ENCODE results near the gene CHGA.

The CHGA gene

DNA sequence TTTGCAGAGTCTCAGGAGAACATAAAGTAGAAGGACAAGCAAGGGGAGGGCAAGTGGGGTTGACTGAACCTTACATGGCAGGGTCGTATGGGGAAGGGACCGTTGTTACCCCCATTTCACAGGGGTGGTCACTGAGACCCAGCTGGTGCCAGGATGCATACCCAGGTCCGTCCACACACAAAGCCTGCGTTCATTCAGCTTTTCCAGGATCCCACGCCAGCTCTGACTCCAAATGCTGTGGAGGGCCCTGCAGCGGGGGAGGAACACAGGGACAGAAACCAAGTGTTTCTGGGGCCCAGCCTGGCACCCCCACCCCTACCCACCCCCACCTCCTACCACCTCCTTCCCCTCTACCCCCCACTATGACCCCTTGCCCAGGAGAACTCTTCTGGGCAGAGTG, 16.5 kb upstream of the CHGA start:
- DNase-seq: no peak

DNA sequence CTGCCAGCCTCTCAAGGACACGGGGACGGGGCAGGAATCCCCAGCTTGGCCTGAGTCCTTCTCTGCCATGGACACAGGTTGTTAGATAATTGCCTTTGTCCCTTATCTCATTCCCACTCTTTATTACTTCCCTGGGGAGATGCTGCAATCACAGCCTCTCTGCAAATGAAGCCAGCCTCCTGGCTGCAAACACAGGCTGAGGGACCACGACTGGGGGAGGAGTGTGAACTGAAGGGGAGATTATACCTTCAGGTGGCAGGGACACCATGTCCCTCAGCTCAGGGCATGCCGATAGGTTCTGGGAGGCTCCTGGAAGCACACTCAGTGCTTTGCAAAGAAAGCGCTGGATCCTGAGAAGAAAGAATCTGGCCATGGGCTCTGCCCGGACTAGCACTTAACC, 16.1 kb upstream of the CHGA start:
- no peak for DNase-seq

DNA sequence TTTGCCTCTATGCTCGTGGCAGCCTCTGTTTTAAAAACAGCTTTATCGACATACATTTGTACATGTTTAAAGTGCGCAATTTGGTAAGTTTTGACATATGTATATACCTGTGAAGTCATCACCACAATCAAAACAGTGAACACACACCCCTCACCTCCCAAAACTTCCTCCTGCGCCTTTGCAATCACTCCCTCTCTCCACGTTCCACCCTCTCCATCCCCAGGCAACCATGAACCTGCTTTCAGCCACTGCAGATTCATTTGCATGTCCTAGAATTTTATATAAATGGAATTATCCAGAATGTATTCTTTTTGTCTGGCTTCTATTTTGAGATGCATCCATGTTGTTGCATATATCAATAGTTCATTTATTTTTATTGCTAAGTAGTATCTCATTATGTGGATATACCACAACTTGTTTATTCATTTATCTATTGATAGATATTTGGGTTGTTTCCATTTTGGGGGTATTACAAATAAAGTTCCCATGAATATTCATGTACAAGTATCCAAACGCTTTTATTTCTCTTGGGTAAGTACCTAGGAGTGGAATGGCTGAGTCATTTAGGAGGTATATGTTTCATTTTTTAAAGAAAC, 15.5 kb upstream of the CHGA start:
- DNase-seq: no peak

DNA sequence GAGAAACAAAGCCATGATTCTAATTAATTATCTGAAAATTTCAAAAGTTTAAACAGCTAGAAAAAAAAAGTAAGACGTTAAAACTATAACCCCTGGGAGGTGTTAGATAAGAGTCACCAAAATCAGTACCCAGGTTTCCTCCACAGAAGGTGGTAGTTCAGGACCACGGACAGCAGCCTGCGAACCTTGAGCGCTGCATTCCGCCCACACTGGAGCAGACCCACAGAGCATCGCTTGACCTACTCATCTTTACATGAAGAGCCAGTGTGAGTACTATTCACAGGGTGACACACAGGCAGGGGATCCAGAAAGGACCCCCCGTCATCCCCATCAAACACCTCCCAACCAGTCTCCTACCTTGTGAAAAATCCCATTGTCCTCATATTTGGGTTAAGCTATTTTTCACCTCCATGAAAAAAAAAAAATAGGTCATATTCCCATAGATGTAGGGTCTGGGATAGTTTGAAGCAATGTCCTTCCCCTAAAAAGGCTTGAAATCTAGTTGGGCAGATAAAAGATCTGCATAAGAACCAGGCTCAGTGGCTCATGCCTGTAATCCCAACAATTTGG, 8.8 kb upstream of the CHGA start:
- DNase-seq: no peak

DNA sequence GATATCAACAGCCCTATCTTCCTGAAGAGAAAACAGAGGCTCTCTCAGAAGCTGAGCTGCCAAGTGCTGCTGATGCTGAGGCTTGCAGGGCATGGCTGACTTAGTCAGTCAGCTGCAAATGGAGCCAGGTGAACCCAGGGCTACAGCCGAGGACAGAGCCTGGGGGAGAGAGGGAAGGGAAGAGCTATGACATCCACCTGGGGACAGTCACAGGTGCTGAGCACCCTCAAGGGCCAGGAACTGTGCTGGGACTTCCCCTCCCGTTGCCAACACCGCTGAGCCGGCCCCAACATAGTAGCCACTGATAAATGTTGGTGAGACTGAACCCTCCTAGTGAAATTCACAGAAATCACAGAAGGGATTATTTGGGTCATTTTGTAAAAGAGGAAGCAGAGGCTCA, 6.7 kb upstream of the CHGA start:
- no peak for DNase-seq

DNA sequence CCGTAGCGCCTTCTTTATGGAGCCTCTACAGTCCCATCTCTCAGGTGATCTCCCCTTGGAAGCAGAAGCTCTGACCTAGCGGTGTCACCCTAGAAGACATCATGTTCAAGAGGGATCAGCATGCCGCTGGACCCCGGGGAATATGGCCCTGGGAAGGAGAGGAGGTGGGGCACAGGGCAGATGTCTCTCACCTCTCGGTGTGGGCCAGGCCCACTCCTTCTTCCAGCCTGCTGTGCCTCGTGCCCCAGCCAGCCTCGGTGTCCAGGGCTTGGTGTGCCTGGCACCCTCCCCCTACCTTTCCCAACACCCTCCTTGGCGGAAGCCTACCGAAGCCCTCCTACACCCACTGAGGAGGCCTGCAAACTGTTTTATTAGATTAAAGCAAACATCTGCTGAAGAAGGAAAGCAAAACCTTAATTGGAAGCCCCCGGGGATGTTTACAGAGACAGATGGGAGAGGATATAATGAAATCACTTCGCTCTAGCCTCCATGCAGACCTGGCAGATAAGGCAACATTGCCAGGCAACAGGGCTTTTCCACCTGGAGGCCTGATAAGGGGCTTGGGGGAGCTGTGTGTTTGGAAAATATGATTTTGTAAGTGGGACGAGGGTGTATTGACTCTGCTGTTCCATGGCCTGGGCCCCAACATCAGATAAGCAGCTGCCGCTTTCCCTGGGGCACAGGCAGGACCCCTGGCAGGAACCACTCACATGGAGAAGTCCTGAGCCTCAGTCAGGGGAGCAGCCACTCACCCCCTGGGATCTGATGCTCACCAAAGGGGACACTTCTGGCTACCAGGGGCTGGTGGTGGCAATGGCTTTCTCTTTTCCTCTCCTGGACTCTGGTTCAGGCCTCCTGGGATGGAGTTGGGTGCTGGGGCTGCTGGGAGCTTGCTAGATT, 5.7 kb upstream of the CHGA start:
- no peak for DNase-seq

DNA sequence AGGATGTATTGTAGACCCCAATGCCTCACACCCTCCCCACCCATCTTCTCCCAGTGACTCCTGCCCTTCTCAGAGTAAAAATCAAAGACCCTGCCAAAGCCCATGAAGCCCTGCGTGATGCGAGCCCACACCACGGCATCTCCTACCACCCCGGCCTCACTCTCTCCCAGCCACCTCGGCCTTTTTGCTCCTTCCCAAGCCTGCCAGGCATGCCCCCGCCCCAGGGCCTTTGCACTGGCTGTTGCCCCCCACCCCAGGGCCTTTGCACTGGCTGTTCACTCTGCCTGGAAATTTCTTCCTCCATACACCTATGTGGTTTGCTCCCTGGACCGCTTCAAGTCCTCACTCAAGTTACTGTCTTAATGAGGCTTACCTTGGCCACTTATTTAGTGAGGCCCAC, 5.0 kb upstream of the CHGA start:
- DNase-seq: no peak

DNA sequence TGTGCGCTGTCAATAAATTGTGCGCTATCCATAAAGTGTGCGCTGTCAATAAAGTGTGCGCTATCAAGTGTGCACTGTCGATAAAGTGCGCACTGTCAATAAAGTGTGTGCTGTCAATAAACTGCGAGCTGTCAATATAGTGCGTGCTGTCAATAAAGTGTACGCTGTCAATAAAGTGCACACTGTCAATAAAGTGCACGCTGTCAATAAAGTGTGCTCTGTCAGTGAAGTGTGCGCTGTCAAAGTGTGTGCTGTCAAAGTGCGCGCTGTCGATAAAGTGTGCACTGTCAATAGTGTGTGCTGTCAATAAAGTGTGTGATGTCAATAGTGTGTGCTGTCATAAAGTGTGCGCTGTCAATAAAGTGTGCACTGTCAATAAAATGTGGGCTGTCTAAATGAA, 2.9 kb upstream of the CHGA start:
- no peak for DNase-seq

DNA sequence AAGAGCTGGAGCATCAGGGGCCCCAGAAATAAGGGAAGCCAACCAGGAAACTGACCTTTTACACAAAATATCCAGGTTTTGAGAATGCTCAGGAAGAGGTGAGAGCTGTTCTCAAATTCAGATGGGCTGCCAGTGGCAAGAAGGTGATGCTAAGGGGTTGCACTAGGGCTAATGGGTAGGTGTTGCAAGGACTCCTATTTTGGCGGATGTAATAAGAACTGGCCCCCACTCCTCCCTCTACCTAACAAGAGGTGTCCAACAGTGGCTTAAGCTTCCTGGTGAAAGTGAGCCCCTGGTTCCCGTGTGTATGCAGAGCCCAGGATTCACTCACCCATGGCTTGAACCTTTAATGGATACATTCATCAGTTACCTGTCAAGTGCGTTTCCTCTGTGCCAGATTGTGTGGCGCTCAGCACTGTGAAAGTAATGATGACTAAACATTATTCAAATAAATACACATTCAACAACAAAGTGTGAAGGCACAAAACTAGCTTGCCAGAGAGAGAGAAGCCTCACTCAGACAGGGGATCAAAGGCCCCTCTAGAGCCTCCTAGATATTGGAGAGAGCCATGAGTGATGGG, 705 bp upstream of the CHGA start:
- DNase-seq: no peak

DNA sequence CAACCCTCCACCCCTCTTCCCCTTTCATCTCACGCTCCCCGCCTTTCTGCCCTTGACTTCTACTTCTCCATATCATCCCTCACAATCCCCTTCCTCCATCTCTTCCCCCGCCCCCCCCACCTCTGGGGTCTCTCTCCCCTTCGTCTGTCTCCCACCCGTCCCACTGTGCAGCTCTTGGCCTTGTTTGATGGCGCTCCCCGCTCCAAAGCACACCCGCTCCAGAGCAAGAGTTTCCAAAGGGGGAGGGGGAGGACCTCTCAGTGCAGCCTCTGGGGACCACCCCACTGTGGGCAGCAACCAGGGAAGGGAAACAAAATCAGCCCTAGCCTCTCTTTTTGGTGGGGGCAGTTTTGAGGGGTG, 774 bp downstream of the CHGA start:
- DNase-seq: no peak

DNA sequence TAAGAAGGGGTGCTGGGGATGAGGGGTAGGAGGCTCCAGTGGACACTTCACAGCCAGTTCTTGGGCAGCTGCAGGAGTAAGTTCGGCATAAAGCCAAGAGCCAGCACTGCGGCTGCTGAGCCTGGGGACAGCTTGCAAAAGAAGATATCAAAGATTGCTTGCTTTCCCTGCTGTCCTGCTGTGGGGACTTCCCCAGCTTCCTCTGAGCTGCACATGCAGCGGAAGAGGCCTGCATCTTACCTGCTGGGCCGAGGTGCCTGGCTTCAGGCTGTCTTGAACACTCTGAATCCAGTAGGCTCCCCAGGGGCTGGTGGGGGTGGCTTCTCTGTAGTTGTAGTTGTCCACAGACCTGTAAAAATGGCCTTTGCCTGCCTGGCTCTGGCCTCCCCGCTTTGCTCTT, 1.3 kb downstream of the CHGA start:
- DNase-seq: no peak

DNA sequence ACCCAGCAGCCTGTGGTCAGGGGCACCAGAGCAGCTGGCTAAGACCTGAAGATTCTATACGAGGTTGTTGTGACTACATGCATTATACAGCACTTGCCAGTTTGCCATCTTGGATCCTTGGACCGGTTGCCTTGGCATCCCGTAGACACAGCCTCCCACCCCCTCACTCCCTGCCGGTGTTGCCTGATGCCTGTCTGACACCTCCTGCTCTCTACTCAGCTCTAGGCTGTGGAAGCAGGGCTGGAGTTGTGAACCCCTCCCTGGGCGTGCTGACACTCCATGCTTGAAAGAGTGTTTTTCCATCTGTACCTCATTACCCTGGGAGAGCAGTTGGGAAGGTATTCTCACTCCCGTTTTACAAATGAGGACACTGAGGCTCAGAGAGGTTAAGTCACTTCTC, 2.5 kb downstream of the CHGA start:
- no peak for DNase-seq

DNA sequence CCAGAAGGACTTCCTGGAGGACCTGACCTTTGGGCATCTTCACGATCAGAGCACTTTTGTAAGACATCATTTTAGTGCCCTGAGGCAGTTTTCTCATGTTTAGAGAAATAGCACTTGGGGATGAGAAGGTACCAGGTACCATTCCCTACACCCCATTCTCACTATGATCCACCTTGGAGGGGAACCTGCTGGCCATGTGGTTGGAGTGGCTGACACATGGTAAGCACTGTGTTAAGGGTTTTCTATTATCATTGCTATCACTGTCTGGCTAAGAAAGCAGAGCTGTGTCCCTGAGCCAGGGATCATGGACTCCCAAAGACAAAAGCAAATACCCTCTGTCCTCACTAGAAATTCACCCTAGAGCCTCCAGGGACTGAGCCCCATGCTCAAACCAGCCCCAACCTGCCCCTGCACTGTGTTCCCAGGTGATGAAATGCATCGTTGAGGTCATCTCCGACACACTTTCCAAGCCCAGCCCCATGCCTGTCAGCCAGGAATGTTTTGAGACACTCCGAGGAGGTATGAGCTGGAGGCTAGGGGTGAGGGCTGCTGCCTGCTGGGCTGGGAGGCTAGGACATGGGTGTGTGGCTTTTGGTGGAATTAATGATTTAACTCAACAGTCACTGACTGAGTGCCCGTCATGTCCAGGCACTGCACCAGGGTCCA, 3.4 kb downstream of the CHGA start:
- DNase-seq: no peak

DNA sequence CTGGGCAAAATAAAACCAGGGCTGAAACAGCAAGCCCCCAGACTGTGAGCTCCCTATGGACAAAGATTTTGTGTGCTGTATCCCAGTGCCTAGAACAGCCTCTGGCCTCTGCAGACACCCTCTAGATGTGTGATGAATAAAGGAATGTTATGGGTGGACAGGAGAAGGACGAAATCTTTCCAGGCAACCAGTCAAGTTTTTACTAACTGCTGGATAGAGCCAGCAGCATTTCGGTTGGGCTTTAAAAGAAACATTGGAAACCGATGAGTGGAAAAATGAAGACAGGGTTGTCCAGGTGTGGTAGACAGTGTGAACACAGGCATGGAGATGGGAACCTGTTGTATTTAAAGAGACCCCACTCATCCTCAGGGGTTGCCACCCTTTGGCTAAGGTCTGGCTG, 4.0 kb downstream of the CHGA start:
- DNase-seq: no peak

DNA sequence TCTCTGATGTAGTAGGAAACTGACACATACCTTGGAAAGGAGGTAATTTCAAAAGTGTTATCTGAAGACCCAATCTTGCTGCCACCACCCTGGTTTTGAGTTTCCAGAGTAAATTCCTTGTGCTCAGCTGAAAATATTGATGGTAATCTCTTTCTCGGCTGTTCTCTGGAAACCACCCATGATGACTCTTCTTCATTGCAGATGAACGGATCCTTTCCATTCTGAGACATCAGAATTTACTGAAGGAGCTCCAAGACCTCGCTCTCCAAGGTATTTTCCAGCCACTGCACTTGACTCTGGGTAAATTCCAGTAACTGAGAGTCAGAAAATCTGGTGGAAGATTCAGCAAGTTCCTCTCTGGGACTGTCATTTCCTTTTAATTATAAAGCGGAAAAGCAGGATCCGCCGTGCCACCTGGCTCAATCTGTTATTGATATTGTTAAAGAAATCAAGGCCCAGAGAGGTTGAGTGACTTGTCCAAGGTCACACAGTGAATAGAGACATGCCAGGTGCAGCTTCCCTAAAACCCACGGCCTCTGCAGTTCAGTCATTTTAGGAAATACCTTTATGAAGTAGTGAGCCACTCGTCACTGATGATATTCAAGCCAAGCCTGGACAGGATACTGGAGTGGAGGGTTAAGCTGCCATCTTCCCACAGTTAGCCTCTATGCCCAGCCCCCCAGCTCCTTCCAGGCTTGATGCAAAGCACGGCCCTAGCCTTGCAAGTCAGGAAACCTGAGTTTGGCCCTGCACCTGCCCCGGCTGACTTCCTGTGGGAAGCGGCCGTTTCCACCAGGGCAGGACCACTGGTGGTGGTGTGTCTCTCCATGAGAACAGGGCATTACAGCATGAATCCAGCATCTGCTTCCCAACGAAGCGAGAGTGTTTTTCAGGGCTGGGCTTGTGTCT, 4.7 kb downstream of the CHGA start:
- DNase-seq: no peak

DNA sequence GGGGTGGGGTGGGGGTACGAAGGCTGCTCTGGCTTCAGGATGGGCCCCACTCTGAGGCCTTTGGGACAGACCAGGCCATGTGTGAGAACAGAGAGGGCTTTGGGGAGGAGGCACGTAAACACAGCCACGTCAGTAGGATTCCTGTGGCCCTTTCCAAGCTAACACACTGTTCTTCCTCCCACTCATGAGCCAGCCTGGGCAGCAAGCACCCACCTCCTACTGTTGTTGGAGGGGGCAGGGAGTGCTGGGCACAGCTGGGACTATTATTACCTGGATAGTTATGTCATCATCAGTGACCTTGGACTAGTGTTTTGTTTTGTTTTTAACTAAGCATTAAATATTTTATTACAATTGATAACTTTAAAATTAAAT, 5.3 kb downstream of the CHGA start:
- DNase-seq: no peak

DNA sequence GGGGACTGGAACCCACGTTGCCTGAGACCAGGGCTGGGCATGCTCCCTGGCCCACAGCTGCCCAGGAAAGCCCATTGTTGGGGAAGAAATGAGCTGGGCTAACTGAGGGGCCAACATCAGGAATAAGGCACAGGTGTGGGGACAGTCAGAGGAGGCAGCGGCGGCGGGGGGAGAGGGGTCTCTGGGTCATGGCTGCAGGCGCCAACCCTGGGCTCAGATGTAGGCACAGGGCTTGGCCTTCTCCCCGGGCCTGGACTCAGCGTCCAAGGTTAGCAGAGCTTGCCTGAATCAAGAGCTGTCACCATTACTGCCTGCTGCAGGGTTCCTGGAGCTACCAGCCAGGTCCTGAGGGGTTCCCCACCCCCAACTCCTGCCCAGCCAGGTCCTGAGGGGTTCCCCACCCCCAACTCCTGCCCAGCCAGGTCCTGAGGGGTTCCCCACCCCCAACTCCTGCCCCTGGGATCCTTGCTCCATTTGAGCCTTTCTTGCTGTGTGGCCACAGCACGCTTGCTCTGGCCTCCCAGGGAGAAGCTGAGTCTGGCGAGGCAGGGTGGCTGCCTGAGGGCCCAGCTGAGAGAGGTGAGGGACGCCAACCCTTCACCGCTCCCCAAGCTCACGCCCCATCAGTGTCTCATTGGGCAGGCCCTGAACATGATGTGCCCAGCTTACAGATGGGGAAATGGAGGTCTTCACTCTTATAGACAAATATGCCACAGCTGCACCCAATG, 6.2 kb downstream of the CHGA start:
- no peak for DNase-seq

DNA sequence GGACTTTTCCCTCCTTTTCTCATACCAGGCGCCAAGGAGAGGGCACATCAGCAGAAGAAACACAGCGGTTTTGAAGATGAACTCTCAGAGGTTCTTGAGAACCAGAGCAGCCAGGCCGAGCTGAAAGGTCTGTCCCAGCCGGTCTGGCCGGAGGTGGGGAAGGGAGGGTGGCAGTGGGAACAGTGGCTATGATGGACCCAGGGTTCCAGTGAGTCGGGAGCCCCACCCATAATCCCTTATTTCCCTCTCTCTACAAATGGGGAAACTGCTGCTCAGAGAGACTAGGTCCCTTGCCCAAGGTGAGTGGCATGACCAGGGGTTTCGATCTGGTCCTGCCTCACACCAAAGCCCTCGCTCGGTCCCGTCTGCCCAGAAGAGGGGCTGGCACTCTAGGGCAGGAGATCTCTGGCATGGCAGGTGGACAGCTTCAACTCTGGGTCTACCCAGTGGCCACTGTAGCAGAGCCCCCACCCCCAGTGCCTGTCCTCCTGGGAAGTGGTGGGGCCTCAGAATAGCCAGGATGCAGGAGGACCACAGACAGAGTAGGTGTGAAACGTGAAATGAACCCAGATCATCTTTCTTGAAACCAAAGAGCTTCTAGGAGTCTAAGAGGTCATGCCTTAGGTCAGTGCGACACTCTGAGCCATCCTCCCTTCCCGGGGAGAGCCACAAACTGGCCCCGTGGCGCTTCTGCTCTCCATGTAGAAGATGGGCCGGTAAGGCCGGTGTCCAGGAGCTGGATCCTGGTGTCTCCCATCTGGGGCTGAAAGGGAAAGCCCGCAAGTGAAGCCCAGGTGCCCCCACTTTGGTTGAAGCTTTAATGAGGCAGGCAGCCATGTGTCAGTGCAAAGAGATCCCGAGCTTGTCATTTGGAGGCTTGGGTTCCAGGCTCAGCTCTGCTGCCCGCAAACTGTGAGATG, 7.0 kb downstream of the CHGA start:
- DNase-seq: no peak

DNA sequence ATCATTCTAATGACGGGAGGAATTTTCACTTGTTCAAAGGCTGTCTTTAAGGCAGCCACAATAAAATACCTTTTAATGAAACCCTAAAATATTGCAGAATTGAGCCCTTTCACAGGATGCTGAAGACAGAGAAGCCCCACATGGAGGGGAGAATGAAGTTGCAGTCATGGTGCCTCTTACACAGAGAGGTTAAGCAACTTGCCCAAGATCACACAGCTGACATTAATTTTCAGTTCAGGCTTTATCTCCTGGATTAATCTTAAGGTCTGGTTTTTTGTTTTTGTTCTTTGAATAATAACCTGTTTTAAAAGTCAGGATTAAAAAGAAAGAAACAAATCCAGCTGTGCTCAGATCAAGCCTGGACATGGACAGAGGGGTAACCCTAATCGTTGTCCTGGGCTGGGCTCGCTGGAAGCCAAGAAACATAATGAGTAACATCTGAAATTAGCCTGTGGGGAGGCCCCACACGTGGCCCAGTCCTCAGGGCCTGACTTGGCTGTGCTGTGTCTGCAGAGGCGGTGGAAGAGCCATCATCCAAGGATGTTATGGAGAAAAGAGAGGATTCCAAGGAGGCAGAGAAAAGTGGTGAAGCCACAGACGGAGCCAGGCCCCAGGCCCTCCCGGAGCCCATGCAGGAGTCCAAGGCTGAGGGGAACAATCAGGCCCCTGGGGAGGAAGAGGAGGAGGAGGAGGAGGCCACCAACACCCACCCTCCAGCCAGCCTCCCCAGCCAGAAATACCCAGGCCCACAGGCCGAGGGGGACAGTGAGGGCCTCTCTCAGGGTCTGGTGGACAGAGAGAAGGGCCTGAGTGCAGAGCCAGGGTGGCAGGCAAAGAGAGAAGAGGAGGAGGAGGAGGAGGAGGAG, 8.0 kb downstream of the CHGA start:
- no peak for DNase-seq

All from T1000 (cell line).